K562 (cell line): ENCODE measurements around the gene DYRK1B. TPM values are rescaled to one million over a fixed set of nuclear protein-coding genes. Genes with fewer than 3 reads are reported as not detected.

Experiments
- BHLHE40 ChIP-seq: IDR thresholded peaks from 2 replicates; pipeline ENCODE4 v1.6.1; 2011; ENCODE audit warnings: low read length, improper control_type of control experiment
- CREB3L1 ChIP-seq: fragments of 450-650 bp; IDR thresholded peaks from 2 replicates; pipeline ENCODE4 v1.6.1; 2014; ENCODE audit warnings: low read depth, mild to moderate bottlenecking, moderate library complexity, borderline replicate concordance
- CREBBP ChIP-seq: IDR thresholded peaks from one replicate; pipeline ENCODE4 v1.6.1; 2012; ENCODE audit warnings: low read depth, mild to moderate bottlenecking, control low read depth, inconsistent platforms, low read length
- DDX20 ChIP-seq: fragments of 450-650 bp; IDR thresholded peaks from 2 replicates; pipeline ENCODE4 v1.6.1; 2016; ENCODE audit warnings: missing genetic modification characterization, low read depth, mild to moderate bottlenecking, missing compliant biosample characterization, moderate library complexity
- DEAF1 ChIP-seq: fragments of 450-650 bp; formaldehyde crosslinking; IDR thresholded peaks from 2 replicates; pipeline ENCODE4 v1.4.0; 2020; ENCODE audit warnings: mild to moderate bottlenecking, moderate library complexity
- ETV5 ChIP-seq: sonication (generic); formaldehyde crosslinking; IDR thresholded peaks from 2 replicates; pipeline ENCODE4 v1.4.0; 2020; ENCODE audit warnings: low read depth, mild to moderate bottlenecking, missing genetic modification reagents
- EZH2 ChIP-seq: IDR thresholded peaks from 2 replicates; pipeline ENCODE4 v1.6.1; 2012; ENCODE audit warnings: low read depth, mild to moderate bottlenecking, inconsistent platforms, low read length, borderline replicate concordance
- GTF2A2 ChIP-seq: IDR thresholded peaks from 2 replicates; pipeline ENCODE4 v1.6.1; 2016; ENCODE audit warnings: mild to moderate bottlenecking, missing genetic modification characterization, missing compliant biosample characterization
- HMG20B ChIP-seq: fragments of 250-450 bp; sonication (Bioruptor Pico); IDR thresholded peaks from 2 replicates; pipeline ENCODE4 v1.5.0; 2021; ENCODE audit warnings: mild to moderate bottlenecking
- JUNB ChIP-seq: fragments of 450-650 bp; formaldehyde crosslinking; conservative IDR thresholded peaks from 2 replicates; pipeline ENCODE4 v1.4.0; 2020; ENCODE audit warnings: mild to moderate bottlenecking
- KAT8 ChIP-seq: fragments of 450-650 bp; IDR thresholded peaks from 2 replicates; pipeline ENCODE4 v1.6.1; 2016; ENCODE audit warnings: low read depth, mild to moderate bottlenecking
- MCM5 ChIP-seq: fragments of 450-650 bp; IDR thresholded peaks from 2 replicates; pipeline ENCODE4 v1.6.1; 2016; ENCODE audit warnings: low read depth
- NFIX ChIP-seq: fragments of 250-450 bp; sonication (Bioruptor Pico); IDR thresholded peaks from 2 replicates; pipeline ENCODE4 v1.4.0; 2020; ENCODE audit warnings: low read depth, mild to moderate bottlenecking, moderate library complexity
- NR2C1 ChIP-seq, 2 experiments: fragments of 450-650 bp; IDR thresholded peaks; 2 replicates each; pipeline ENCODE4 v1.6.1; 2017; ENCODE audit warnings: mild to moderate bottlenecking in 2 of 2, antibody characterized with exemption in 1 of 2, inconsistent platforms in 1 of 2, missing compliant biosample characterization in 1 of 2, missing genetic modification characterization in 1 of 2
- PHB2 ChIP-seq: fragments of 450-650 bp; IDR thresholded peaks from 2 replicates; pipeline ENCODE4 v1.6.1; 2017; ENCODE audit warnings: low read depth
- SOX6 ChIP-seq: fragments of 450-650 bp; IDR thresholded peaks from 2 replicates; pipeline ENCODE4 v1.6.1; 2014; ENCODE audit warnings: mild to moderate bottlenecking
- ZFP1 ChIP-seq: fragments of 450-650 bp; formaldehyde crosslinking; IDR thresholded peaks from 2 replicates; pipeline ENCODE4 v1.4.0; 2020; ENCODE audit warnings: mild to moderate bottlenecking, mixed read lengths
- ZNF224 ChIP-seq: sonication (generic); formaldehyde crosslinking; IDR thresholded peaks from 2 replicates; pipeline ENCODE4 v1.8.0; 2022; ENCODE audit warnings: mild to moderate bottlenecking, missing genetic modification reagents
- ZNF263 ChIP-seq: sonication (generic); formaldehyde crosslinking; IDR thresholded peaks from 2 replicates; pipeline ENCODE4 v1.8.0; 2022; ENCODE audit warnings: mild to moderate bottlenecking, missing genetic modification reagents, borderline replicate concordance
- ZNF668 ChIP-seq: fragments of 250-450 bp; sonication (Bioruptor Pico); IDR thresholded peaks from 2 replicates; pipeline ENCODE4 v1.8.0; 2022; ENCODE audit warnings: mild to moderate bottlenecking, inconsistent platforms
- ZNF695 ChIP-seq: fragments of 450-650 bp; formaldehyde crosslinking; IDR thresholded peaks from 2 replicates; pipeline ENCODE4 v1.4.0; 2020; ENCODE audit warnings: mild to moderate bottlenecking, moderate library complexity
- polyA plus RNA-seq, 8 experiments: library from polyadenylated mRNA; depleted of rRNA in 4 of 8; stranded (reverse) in 5 of 8; unstranded in 3 of 8; fragments of >200 nt; fragmentation: Nextera tagmentation in 2 of 8; fragmentation: Illumina TruSeq in 1 of 8; extraction: Ambion mirVana in 2 of 8; extraction: Trizol in 1 of 8; gene quantifications; 2 replicates each; pipeline versions ENCODE4 v1.2.1 to v1.2.3, GENCODE V29; 2011 to 2014; ENCODE audit warnings: inconsistent platforms in 1 of 8, missing spikeins in 1 of 8
- total RNA-seq, 7 experiments: library from RNA; depleted of rRNA in 6 of 7; stranded (reverse); fragments of >200 nt in 6 of 7; fragmentation: Illumina TruSeq in 2 of 7; extraction: Trizol in 2 of 7; gene quantifications; 2 replicates each; pipeline versions ENCODE4 v1.2.1 to v1.2.3, GENCODE V29; 2011 to 2021; ENCODE audit warnings: low replicate concordance in 1 of 7
- TF ChIP-seq, protein P1 (sequence below), 2 experiments: fragments of 450-650 bp in 1 of 2; sonication (generic) in 1 of 2; formaldehyde crosslinking in 1 of 2; IDR thresholded peaks in 1 of 2; conservative IDR thresholded peaks in 1 of 2; 2 replicates each; pipeline versions ENCODE4 v1.6.1 to v1.8.1; 2016 to 2023; ENCODE audit warnings: mild to moderate bottlenecking in 2 of 2, moderate library complexity in 2 of 2, inconsistent platforms in 1 of 2, missing genetic modification reagents in 1 of 2
- TF ChIP-seq, protein P2 (sequence below): fragments of 150-350 bp; conservative IDR thresholded peaks from 2 replicates; pipeline ENCODE4 v1.6.1; 2014; ENCODE audit warnings: low read length

Gene DYRK1B
- total and polyA plus RNA-seq, 9 of the 15 experiments (the other 6 are each of a cell fraction or from before 2014, with no cell fraction given): 0.91 to 5.2 (median 1.5) TPM; not detected in 2

DNA sequence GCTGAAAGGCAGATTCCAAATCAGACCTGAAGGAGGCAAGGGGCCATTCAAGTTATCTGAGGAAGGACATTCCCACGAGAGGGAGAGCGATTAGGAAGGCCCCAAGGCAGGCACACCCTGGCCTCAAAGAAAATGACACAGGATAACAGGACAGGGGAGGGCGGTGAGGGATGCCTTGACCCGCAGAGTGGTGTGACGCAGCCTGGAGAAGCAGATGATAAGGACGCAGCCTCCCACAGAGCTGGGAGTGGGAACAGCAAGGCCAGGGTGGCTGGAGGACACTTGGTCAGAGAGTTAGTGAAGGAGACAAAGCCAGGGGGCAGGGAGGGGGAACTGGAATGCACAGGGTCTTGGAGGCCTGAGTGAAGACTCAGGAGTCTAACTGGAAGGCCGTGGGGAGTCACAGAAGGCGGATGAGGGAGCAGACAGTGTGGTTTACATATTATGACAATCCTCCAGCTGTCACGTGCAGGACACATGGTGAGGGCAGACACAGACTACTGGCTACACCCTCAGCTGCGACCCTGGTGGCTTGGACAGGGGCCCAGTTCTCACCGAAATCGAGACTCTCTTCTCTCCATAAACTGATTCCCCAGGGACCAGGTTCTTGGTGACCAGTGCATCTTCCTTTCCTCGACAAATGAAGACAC, 5.8 kb upstream of the DYRK1B start (continued):
- TF ChIP-seq, protein P1, sequence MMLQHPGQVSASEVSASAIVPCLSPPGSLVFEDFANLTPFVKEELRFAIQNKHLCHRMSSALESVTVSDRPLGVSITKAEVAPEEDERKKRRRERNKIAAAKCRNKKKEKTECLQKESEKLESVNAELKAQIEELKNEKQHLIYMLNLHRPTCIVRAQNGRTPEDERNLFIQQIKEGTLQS (IDR thresholded peaks at IDR 0.05): no peak
- TF ChIP-seq, protein P1 (CRISPR knock-in tag; conservative IDR thresholded peaks at IDR 0.05): no peak
- TF ChIP-seq NFIX (CRISPR knock-in tag): no peak
- TF ChIP-seq ZFP1 (CRISPR knock-in tag): no peak
- TF ChIP-seq PHB2: no peak
- peak; percentile 39; the same call in 1 of the 2 replicates for TF ChIP-seq NR2C1 (IDR thresholded peaks at IDR 0.05)
- 0 out of 2 replicates have a peak, but pooled peaks have one; percentile 65 for TF ChIP-seq NR2C1 (tag; IDR thresholded peaks at IDR 0.05)
- TF ChIP-seq ZNF695 (CRISPR knock-in tag): no peak
- peak; percentile 90 for TF ChIP-seq BHLHE40
- no peak for TF ChIP-seq ZNF224 (CRISPR knock-in tag)
- 0 out of 2 replicates have a peak, but pooled peaks have one; percentile 65 for TF ChIP-seq ZNF263 (CRISPR knock-in tag)
- no peak for TF ChIP-seq CREBBP
- no peak for TF ChIP-seq EZH2
- TF ChIP-seq ETV5 (CRISPR knock-in tag): no peak
- TF ChIP-seq ZNF668: no peak
- no peak for TF ChIP-seq SOX6
- TF ChIP-seq HMG20B (CRISPR knock-in tag): no peak
- no peak for TF ChIP-seq MCM5
- TF ChIP-seq DEAF1 (CRISPR knock-in tag): no peak
- no peak for TF ChIP-seq KAT8
- TF ChIP-seq JUNB (CRISPR knock-in tag): no peak
- TF ChIP-seq, protein P2, sequence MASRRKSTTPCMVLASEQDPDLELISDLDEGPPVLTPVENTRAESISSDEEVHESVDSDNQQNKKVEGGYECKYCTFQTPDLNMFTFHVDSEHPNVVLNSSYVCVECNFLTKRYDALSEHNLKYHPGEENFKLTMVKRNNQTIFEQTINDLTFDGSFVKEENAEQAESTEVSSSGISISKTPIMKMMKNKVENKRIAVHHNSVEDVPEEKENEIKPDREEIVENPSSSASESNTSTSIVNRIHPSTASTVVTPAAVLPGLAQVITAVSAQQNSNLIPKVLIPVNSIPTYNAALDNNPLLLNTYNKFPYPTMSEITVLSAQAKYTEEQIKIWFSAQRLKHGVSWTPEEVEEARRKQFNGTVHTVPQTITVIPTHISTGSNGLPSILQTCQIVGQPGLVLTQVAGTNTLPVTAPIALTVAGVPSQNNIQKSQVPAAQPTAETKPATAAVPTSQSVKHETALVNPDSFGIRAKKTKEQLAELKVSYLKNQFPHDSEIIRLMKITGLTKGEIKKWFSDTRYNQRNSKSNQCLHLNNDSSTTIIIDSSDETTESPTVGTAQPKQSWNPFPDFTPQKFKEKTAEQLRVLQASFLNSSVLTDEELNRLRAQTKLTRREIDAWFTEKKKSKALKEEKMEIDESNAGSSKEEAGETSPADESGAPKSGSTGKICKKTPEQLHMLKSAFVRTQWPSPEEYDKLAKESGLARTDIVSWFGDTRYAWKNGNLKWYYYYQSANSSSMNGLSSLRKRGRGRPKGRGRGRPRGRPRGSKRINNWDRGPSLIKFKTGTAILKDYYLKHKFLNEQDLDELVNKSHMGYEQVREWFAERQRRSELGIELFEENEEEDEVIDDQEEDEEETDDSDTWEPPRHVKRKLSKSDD: no peak
- no peak for TF ChIP-seq GTF2A2 (tag)
- TF ChIP-seq CREB3L1: no peak
- no peak for TF ChIP-seq DDX20 (tag)
